Activated T-cell treated with anti-CD3 and anti-CD28 coated beads for 24 hours (primary cell): ENCODE data around the gene MRPL54.
"Not testable (repeated sequence)": the region's sequence is repeated elsewhere in the genome, so short reads cannot be mapped to it uniquely, and the experiment has no call there.

Source experiments
- DNase-seq: peaks from one replicate; pipeline ENCODE4 v3.0.0-alpha.2; 2020; ENCODE audit warnings: low read depth

MRPL54 gene

DNA sequence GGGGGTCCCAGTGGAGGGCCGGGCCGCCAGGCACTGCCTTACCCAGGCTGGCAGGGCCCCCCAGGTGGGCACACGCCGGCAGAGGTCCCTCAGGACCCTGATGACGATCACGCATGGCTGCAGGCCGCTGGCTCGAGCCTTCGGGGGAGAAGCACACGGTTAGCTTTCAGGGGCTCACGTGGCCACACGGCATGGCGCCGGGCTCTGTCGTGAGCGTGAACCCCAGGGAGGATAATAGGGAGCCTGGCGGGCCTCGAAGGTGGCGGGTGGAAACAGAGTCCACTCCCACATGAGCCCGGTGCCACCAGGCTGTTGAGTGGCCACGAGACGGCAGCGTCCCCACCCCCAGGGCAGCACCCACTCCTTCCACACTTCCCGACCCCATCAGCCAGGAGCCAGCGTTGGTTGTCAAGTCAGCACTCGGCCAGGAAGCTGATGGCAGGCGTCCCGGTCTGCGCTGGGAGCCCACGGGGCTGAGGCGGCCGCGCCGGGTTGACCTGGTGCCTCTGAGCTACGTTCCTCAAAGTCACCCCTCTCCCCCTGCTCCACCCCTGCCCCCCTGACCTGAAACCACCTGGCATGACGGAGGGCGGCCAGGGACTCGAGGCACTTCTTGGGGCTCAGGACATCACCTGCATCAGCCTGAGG lies 48.4 kb downstream of the MRPL54 start:
- no peak for DNase-seq

DNA sequence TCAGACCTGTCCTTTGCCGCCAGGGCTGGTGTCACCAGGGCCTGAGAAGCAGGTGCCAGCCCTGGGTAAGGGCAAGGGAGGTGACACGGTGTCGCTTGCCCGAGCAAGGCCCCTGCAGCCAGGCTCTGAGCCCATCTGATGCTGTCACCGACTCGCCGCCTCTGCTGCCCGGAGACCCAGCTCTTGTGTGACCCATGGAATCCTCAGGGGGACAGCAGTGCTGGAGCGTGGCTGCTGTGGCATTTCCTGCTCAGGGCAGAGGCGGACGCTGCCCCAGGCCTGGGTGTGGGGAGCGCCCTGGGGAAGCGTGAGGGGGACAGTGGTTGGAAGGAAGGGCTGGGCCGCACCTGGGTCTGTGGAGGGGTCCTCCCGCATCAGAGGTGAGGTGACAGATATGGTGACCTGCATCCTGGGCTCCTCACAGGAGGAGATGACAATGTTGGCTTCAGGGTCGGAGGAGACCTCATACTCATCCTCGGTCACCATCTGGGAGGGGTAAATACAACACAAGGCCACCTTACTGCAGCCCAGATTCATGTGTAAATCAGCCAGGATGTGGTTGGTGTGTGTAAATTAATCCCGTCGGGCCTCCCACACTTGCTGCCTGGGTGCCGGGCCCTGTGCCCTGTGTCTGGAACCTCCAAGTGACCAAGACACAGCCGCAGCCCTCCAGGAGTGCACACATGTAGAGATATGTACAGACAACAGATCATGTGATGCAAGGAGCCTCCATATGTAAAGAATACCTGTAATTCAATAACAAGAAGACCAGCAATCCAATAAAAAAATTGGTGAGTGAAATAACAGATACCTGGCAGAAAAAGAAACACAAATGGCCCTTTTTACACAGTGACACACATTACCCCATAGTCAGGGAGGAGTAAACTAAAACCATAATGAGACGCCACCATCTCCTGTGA lies 51.3 kb downstream of the MRPL54 start:
- no peak for DNase-seq

DNA sequence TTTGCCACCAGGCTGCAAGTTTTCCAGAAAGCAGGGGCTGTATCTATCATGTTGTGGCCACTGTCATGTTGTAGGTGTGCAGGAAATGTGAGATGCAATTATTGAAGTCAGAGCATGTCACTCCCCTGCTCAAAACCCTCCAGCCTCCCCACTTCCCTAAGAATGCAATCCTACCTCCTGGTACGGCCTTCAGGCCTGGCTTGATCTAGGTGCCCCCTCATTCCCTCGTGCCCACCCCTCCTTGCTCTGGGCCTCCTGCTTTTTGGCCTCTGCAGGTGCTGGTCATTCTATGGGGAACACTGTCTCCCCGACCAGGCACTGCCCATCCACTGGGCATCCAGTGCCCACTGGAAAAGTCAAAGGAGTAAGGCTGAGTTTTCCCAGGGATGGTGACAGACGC lies 52.2 kb downstream of the MRPL54 start:
- no peak for DNase-seq

DNA sequence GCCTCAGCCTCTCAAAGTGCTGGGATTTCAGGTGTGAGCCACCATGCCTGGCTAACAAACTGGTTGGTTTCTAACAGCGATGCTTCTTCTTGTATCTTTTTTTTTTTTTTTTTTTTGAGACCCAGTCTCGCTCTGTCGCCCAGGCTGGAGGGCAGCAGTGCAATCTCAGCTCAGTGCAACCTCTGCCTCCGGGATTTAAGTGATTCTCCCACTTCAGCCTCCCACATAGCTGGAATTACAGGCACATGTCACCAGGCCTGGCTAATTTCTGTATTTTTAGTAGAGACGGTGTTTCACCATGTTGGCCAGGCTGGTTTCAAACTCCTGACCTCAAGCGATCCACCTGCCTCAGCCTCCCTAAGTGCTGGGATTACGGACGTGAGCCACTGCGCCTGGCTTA lies 53.7 kb downstream of the MRPL54 start:
- not testable (repeated sequence) for DNase-seq

DNA sequence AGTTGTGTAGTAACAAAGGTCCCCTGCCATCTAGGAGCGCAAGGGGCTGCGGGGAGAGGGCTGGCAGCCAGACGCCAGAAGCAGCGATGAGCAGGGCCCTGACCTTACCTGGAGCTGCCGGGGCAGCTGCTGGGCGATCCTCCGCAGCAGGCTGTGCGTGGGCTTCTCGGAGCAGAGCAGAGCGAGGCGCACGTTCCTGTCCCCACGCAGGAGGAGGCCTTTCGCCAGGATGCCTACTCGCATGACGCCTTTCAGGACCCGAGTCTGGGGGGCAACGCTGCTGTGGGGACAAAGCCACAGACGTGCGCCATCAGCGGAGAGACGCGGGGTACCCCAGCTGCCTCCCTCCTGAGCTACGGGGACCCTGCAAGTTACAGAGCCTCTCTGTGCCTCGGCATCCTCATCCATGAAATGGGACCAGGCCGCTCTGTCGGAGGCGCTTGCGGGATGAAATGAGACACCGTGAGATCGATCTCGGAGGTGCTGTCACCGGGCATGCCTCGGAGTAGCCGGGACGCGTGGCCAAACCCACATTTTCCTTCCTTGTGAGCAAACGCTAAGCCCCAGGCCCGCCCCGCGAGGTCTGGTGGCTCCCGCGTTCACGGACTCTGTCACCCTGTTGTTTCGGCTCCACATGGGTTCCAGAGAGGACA lies 54.2 kb downstream of the MRPL54 start:
- DNase-seq = no peak
